ENCODE measurements around the gene RNF7.
"Not testable (repeated sequence)": the region's sequence is repeated elsewhere in the genome, so short reads cannot be mapped to it uniquely, and the experiment has no call there.

RNF7 gene

DNA sequence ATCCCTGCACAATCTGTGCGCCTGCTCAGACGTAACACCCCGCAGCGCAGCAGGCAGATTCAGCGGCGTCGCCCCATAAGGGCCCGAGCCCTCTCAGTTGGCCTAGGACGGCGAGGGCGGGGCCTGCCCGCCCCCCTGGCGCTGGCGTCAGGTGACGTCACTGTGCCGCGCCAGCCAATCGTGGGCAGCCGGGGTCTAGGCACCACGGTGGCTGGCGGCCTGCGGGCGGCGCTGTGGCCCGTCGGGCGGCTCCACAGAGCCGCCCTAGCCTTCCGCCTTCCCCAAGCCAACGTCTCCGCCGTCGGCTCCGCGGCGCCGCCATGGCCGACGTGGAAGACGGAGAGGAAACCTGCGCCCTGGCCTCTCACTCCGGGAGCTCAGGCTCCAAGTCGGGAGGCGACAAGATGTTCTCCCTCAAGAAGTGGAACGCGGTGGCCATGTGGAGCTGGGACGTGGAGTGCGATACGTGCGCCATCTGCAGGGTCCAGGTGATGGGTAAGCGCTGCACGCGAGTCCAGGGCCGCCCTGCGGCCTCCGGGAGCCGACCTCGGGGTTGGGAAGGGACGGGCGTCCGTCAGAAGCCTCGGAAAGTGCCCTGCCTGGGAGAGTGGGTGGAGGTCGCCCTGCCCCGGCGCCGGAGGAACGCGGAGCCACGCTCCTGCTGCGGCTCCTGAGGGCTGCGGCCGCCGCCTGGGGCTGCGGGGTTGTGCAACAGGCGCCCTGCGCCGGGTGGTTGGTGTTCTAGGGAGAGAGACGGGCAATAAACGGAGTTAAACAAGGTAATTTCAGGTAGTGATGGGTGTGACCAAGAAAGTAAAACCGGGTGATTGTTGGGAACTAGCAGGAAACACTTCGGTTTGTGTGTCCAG is at the start of gene RNF7:
TSS of gene RNF7 (plus strand) at position 277 of the 869 bp plus-strand sequence. CDS start at position 321, 44 bp downstream.
- DNase-seq (ENCODE audit: low read depth in 2 of 2, low spot score in 1 of 2) = peak; percentile 90 to 94

- DNase-seq (ENCODE audit: low read depth in 2 of 2, low spot score in 1 of 2) = no peak
Measured at GRCh38 chr3:141690431-141691072, 47.5 kb upstream of the RNF7 start.

- DNase-seq (ENCODE audit: low read depth in 2 of 2, low spot score in 1 of 2) = not testable (repeated sequence)
Measured at GRCh38 chr3:141691471-141691870, 46.6 kb upstream of the RNF7 start.

- not testable (repeated sequence) for DNase-seq (ENCODE audit: low read depth in 2 of 2, low spot score in 1 of 2)
Measured at GRCh38 chr3:141692973-141693372, 45.1 kb upstream of the RNF7 start.

DNA sequence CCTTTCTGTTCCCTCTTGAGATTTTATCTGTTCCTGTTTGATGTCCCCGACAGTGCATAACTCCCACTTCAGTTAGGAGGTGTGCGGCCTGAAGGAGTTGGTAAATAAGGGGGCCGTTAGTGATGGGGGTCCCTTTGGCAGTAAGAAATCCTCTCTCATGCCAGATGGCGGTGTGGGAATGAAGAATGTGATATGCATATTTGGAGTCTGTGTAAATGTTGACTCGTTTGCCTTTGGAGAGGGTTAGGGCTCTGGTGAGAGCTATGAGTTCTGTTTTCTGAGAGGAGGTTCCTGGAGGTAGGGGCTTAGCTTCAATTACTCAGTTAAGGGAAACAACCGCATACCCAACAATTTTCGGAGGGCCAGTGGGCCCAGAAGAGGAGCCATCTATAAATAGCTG is 38.8 kb upstream of the RNF7 start:
- DNase-seq (ENCODE audit: low read depth in 2 of 2, low spot score in 1 of 2) = no peak

GRCh38 chr3:141699897-141700296 is 38.2 kb upstream of the RNF7 start:
- DNase-seq (ENCODE audit: low read depth in 2 of 2, low spot score in 1 of 2) = no peak

DNA sequence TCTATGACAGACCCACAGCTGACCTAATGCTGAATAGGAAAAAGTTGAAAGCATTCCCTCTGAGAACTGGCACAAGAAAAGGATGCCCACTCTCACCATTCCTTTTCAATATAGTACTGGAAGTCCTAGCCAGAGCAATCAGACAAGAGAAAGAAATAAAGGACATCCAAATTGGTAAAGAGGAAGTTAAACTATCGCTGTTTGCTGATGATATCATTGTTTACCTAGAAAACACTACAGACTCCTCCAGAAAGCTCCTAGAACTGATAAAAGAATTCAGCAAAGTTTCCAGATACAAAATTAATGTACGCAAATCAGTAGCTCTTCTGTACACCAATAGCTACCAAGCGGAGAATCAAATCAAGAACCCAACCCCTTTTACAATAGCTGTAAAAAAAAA is 34.7 kb upstream of the RNF7 start:
- not testable (repeated sequence) for DNase-seq (ENCODE audit: low read depth in 2 of 2, low spot score in 1 of 2)

DNA sequence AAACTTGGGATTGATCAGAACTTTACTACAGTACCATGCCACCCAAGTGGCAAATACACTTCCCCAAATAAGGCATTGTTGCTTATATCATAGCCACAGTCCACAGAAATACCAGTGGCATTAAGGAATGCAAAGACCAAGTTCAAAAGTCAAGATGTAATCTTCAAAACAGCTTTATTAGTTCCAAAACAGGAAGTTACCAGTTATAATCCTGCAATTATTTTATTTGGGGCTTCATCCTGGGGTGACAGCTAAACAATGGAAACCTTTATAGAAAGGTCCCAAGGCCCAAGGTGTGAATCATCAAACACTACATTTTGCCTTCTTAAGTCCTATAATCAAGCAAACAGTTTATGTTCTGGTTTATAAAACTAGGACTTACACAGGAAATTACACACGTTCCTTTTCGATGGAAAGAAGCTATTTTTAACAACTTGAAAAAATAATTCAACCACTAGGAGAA is 30.3 kb upstream of the RNF7 start:
- no peak for DNase-seq (ENCODE audit: low read depth in 2 of 2, low spot score in 1 of 2)

DNA sequence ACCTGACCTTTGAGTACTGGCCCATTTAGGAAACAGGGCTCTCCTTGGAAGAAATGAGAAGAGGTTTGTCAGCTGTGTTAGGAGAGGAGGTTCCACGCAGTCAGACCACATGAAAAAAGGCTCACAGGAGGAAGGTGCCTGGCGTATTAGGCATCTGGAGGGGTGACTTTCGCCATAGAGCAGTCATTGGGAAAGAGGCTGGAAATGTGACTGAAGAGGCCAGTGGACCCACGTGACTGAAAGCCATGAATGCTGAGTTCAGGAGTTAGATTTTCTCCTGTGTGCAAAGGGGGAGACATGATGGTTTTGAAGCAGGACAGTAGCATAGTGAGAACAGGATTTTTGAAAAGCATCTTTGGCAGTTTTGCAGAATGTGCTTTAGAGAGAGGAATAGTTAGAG is 29.7 kb upstream of the RNF7 start:
- no peak for DNase-seq (ENCODE audit: low read depth in 2 of 2, low spot score in 1 of 2)

- DNase-seq (ENCODE audit: low read depth in 2 of 2, low spot score in 1 of 2) = no peak
Measured at GRCh38 chr3:141709126-141709770, 28.9 kb upstream of the RNF7 start.

DNA sequence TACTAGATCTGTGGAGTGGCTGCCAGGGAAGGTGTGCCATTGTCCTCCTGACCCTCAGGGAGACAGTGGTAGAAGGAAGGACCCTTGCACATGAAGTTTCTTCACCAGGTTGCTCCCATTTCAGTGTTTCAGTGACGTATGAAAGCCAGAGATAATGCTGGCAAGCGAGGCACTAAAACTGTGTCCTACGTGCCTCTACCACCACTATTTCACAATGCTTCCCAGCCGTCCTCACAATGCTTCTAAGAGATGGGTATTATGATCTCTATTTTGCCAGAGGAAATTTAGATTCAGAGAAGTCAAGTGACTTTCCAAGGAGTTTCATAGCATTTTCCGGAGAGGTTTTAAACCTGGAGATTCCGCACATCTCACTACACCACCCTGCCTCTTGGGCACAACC is 28.0 kb upstream of the RNF7 start:
- no peak for DNase-seq (ENCODE audit: low read depth in 2 of 2, low spot score in 1 of 2)

DNA sequence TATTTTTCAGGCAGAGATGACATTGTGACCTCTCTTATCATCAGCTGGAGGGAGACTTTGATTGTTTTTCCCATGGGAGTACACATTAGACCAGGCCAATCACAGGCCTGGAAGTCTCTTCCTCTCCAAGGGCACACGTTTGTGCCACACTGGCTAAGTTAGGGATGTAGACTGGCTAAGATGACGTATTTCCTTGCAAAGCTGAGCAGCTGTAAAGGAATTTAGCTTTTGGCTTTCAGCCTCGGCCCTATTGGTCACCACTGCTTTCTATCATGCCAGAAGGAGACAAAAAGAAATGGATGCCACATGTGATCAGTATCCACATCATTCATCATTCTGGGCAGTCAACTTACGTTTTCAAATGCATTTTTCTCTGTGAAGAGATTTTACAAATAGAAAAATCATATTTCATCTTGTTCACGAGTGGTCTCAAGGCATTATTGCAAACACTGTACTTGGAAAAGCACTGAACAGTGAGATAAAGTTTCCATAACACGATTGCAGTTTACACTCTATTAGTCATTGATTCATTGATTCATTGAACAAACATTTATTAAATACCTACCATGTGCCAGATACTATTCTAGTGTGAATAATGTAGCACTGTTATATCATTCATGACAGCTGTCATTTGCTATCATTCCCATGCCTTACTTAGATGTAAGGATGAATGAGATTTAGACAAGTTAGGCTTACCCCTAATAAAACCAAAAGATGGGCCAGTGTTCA is 27.0 kb upstream of the RNF7 start:
- DNase-seq (ENCODE audit: low read depth in 2 of 2, low spot score in 1 of 2) = no peak

DNA sequence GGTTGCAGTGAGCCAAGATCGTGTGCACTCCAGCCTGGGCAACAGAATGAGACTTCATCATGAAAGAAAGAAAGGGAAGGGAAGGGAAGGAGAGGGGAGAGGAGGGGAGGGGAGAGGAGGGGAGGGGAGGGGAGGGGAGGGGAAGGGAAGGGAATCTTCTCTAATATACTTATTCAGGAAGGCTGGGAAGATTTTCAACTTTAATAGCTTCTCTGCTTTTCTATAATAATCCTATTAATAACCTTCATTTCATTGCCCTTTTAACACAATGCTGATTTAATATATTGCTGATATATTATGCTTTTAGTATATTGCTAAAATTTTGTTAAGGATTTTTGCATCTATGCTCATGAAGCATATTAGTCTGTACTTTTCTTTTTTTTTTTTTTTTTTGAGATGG is 23.4 kb upstream of the RNF7 start:
- DNase-seq (ENCODE audit: low read depth in 2 of 2, low spot score in 1 of 2) = no peak

DNA sequence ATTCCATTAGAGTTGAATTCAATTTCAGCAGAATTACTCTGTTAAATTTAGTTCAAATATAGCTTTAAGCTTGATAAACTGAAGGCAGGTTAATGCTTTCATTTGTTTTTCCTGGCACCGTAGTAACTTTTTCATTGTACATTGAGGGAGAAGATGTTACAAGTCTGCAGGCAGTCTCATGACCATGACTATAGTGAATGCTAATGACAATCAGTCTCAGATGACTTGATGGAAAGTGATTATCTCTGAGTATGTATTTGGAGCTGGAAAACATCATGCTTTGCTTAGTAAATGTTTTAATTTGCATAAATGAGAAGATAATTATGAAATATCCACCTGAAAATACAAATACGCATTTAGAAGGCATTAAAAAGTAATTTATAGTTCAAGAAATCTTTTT is 16.0 kb upstream of the RNF7 start:
- DNase-seq (ENCODE audit: low read depth in 2 of 2, low spot score in 1 of 2) = no peak

GRCh38 chr3:141722648-141723047 is 15.4 kb upstream of the RNF7 start:
- no peak for DNase-seq (ENCODE audit: low read depth in 2 of 2, low spot score in 1 of 2)

DNA sequence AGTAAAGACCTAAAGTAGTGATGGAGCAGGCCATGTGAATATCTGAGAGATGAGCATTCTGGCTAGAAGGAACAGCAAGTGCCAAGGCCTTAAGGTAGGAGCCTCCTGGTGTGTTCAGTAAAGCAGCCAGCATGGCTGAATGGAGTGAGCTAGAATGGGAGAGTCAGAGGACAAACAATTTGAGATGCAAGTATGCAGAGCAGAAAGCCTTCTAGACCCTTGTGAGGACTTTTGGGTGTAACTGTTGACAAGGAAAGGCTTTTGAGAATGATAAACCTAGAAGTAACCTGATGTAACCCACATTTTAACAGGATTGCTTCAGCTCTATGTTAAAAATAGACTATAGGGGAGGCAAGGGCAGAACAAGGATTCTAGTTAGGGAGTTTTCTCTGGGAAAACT is 14.8 kb upstream of the RNF7 start:
- no peak for DNase-seq (ENCODE audit: low read depth in 2 of 2, low spot score in 1 of 2)

DNA sequence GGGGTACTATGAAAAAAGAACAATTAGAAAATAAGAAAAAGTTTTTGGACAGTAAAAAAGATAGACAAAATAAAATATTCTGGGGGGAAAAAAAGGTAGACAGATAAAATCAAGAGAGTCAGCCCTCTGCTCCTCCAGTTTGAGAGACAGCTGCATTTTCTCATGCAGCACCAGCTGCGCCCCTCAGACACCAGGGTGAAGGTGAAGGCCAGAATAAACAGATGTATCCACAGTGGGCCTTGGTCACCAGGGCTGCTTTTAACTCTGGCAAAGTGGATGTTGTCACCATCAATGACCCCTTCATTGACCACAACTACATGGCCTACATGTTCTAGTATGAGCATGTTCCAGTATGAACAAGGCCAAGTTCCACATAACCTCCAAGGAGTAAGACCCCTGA is 13.9 kb upstream of the RNF7 start:
- no peak for DNase-seq (ENCODE audit: low read depth in 2 of 2, low spot score in 1 of 2)

- DNase-seq (ENCODE audit: low read depth in 2 of 2, low spot score in 1 of 2) = no peak
Measured at GRCh38 chr3:141725036-141725435, 13.1 kb upstream of the RNF7 start.

- no peak for DNase-seq (ENCODE audit: low read depth in 2 of 2, low spot score in 1 of 2)
Measured at GRCh38 chr3:141726483-141726882, 11.6 kb upstream of the RNF7 start.

- DNase-seq (ENCODE audit: low read depth in 2 of 2, low spot score in 1 of 2) = no peak
Measured at GRCh38 chr3:141728355-141728892, 9.7 kb upstream of the RNF7 start.

GRCh38 chr3:141729240-141729639 is 8.9 kb upstream of the RNF7 start:
- no peak for DNase-seq (ENCODE audit: low read depth in 2 of 2, low spot score in 1 of 2)

All from stimulated activated CD8-positive, alpha-beta memory T cell treated with anti-CD3 and anti-CD28 coated beads, Interleukin-4, amount 100 ng/mL, for 1 hour (primary cell).